Activated naive CD8-positive, alpha-beta T cell treated with anti-CD3 and anti-CD28 coated beads, Interleukin-2, amount 10 ng/mL, durations not matched to agents 7 days and 5 days (primary cell): ENCODE results near the gene DEFB114. TPM values are rescaled to one million over a fixed set of nuclear protein-coding genes. Genes with fewer than 3 reads are reported as not detected.

ENCODE experiments used
- ATAC-seq: fragments of 150-1000 bp; cut with Tn5 transposase; one replicate; pipeline ENCODE4 v1.10.0; 2021; ENCODE audit warnings: low read depth, moderate library complexity
- POLR2A ChIA-PET: fragments of 350-600 bp; sonication (Branson Sonifier 250); formaldehyde crosslinking; loops from one replicate; lab custom pipeline; 2021; ENCODE audit warnings: antibody characterized with exemption; lab: Charles Lee
- DNase-seq: peaks from one replicate; pipeline ENCODE4 v3.0.0; 2021
- H3K27ac Mint-ChIP-seq: one replicate; pipeline ENCODE4 v1.8.0; 2022; ENCODE audit warnings: mild to moderate bottlenecking, mixed read lengths
- H3K27me3 Mint-ChIP-seq: one replicate; pipeline ENCODE4 v1.8.0; 2022; ENCODE audit warnings: mild to moderate bottlenecking, moderate library complexity, mixed read lengths
- H3K36me3 Mint-ChIP-seq: one replicate; pipeline ENCODE4 v1.8.0; 2021; ENCODE audit warnings: mild to moderate bottlenecking, mixed read lengths
- H3K4me1 Mint-ChIP-seq: one replicate; pipeline ENCODE4 v1.8.0; 2021; ENCODE audit warnings: mixed read lengths
- H3K4me3 Mint-ChIP-seq: one replicate; pipeline ENCODE4 v1.8.0; 2022; ENCODE audit warnings: mild to moderate bottlenecking, moderate library complexity, mixed read lengths
- H3K9me3 Mint-ChIP-seq: one replicate; pipeline ENCODE4 v1.8.0; 2021; ENCODE audit warnings: mixed read lengths
- total RNA-seq, 2 experiments: library from RNA; stranded (reverse); gene quantifications; one replicate each; pipeline ENCODE4 v1.2.3, GENCODE V29; 2021

DEFB114 gene
- not detected for total RNA-seq

GRCh38 chr6:49964064-49964463 lies at the start of gene DEFB114:
DEFB114 (minus strand) TSS chr6:49964164; CDS start chr6:49964105, 59 bp downstream.
- Mint-ChIP-seq H3K4me1 (no peaks in the 10 kb centered on the region), H3K9me3 (no peaks in the 10 kb centered on the region), H3K36me3 (no peaks in the 10 kb centered on the region), H3K27ac (no peak within 1 kb of the TSS), H3K27me3 (no peaks in the 10 kb centered on the region), H3K4me3 (no peak within 1 kb of the TSS)
- POLR2A ChIA-PET = no interaction called here
- ATAC-seq (no peak), DNase-seq (no peak)

DNA sequence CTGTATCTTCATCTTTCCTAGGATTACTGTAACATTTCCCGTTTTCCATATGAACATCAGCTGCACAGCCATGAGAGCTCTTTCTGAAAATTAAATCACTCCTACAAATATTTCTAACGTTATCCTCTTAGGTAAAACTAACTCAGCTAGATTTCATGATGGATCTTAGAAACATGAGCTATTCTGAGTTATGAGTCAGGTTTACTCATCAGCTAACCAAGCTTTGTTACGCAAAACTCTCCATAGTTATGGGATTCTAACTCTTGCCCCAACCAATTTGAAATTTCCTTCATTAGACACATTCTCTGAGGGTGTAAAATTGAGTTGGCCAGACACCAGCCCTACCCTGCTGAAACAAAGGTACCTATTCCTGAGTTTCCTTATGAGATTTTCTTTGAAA lies 43.9 kb upstream of the DEFB114 start:
- no peaks in the 10 kb centered on the region for H3K36me3 Mint-ChIP-seq
- ATAC-seq = no peak
- POLR2A ChIA-PET = no interaction called here

DNA sequence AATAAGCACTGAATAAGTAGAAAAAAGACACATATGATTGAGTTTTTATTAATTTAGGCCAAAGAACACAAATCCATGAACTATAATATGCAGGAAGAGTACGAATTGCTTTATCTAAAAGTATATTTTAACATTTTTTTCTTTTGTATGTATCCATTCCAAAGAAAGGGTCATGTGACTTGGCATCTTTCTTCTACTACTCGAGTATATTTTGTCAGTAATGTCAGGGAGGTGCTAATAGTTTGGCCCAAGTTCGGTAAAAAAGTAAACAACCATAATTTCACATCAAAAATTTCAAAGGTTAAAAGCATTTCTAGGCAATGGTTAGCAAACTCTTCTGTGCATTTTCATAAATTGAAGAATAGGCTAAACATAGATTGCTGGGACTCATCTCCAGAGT lies 39.2 kb upstream of the DEFB114 start:
- H3K4me3 Mint-ChIP-seq = no peak overlapping the region
- no peaks in the 10 kb centered on the region for H3K27me3 Mint-ChIP-seq
- no peak overlapping the region for H3K27ac Mint-ChIP-seq
- H3K36me3 Mint-ChIP-seq = no peaks in the 10 kb centered on the region
- no peak for ATAC-seq
- POLR2A ChIA-PET = no interaction called here
- H3K9me3 Mint-ChIP-seq = no peaks in the 10 kb centered on the region
- no peaks in the 10 kb centered on the region for H3K4me1 Mint-ChIP-seq
- DNase-seq = no peak

More for the DNA sequence above, 43.9 kb upstream of the DEFB114 start:
- Mint-ChIP-seq H3K27ac (no peak overlapping the region), H3K27me3 (no peaks in the 10 kb centered on the region), H3K4me3 (no peak overlapping the region), H3K4me1 (no peaks in the 10 kb centered on the region), H3K9me3 (no peaks in the 10 kb centered on the region)
- DNase-seq = no peak

DNA sequence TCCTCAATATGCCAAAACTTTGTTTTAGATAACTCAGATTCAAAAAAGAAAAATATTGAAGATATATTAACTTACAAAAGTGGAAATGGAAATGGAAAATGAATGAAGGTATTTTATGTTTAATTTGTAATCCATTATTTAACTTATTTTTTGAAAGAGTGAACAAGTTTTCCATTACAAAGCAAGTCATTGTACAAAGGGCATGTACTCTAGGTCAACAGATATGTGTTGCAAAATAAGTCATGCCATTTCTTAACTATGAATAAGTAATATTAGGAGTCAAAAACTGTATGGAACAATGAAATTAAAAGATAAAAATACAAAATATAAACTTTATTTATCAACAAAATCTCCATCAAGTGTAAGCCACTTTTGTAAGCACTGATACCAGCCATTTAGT lies 31.3 kb upstream of the DEFB114 start:
- no peaks in the 10 kb centered on the region for H3K9me3 Mint-ChIP-seq
- no peak overlapping the region for H3K27ac Mint-ChIP-seq
- ATAC-seq (no peak), DNase-seq (no peak)
- no peaks in the 10 kb centered on the region for H3K27me3 Mint-ChIP-seq
- POLR2A ChIA-PET = no interaction called here
- H3K36me3 Mint-ChIP-seq = no peaks in the 10 kb centered on the region
- no peak overlapping the region for H3K4me3 Mint-ChIP-seq
- H3K4me1 Mint-ChIP-seq = no peaks in the 10 kb centered on the region

- Mint-ChIP-seq H3K4me3 (no peak overlapping the region), H3K4me1 (no peaks in the 10 kb centered on the region), H3K9me3 (no peaks in the 10 kb centered on the region), H3K27ac (no peak overlapping the region), H3K36me3 (no peaks in the 10 kb centered on the region), H3K27me3 (no peaks in the 10 kb centered on the region)
- DNase-seq = no peak
- ATAC-seq = no peak
- POLR2A ChIA-PET = no interaction called here
Measured at GRCh38 chr6:49988900-49989299, 24.9 kb upstream of the DEFB114 start.

- Mint-ChIP-seq H3K27me3 (no peaks in the 10 kb centered on the region), H3K27ac (no peak overlapping the region)
Measured at GRCh38 chr6:49987749-49988148, 23.8 kb upstream of the DEFB114 start.

DNA sequence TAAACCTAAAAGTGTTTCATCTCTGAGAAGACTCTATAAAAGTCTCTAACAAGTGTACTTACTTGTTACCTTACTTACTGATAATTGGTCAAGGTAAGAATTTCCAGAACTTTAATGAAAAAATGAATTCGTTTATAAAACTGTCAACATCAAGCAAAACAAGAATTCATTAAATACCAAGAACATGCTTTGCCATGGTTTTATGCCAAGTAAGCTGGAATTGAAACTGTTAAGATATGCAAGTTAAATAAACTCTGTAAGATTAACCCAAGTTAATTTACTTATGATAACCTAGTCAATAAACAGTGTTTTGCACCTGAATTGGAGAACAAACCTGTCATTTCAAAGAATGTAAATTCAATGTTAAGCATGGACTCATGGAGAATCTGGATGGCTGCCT lies 22.6 kb upstream of the DEFB114 start:
- POLR2A ChIA-PET = no interaction called here
- H3K9me3 Mint-ChIP-seq = no peaks in the 10 kb centered on the region
- no peak overlapping the region for H3K4me3 Mint-ChIP-seq
- ATAC-seq = no peak
- H3K36me3 Mint-ChIP-seq = no peaks in the 10 kb centered on the region
- H3K4me1 Mint-ChIP-seq = no peaks in the 10 kb centered on the region
- no peak overlapping the region for H3K27ac Mint-ChIP-seq
- no peak for DNase-seq
- no peaks in the 10 kb centered on the region for H3K27me3 Mint-ChIP-seq

More at GRCh38 chr6:49987749-49988148, 23.8 kb upstream of the DEFB114 start:
- no peaks in the 10 kb centered on the region for H3K4me1 Mint-ChIP-seq
- no peak for DNase-seq
- H3K9me3 Mint-ChIP-seq = no peaks in the 10 kb centered on the region
- POLR2A ChIA-PET = no interaction called here
- H3K4me3 Mint-ChIP-seq = no peak overlapping the region
- H3K36me3 Mint-ChIP-seq = no peaks in the 10 kb centered on the region
- ATAC-seq = no peak

DNA sequence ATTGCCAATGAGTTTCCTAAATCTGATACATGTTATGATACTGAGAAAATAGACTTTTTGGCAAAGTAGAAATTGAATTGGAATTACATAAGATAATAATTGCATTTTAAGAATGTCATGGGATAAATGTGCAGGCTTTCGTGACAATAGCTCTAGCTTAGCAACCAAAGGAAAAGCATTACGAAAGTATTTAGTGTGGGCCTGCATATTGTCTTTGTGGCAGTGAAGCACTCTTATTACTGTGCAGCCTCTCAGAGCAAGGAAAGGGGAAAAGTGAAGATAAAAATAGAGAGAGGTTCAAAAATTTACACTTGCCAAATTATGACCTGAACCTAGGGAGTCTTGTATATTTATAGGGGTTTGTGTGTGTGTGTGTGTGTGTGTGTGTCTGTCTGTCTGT lies 18.1 kb upstream of the DEFB114 start:
- H3K27ac Mint-ChIP-seq = no peak overlapping the region
- no peak for ATAC-seq
- H3K4me1 Mint-ChIP-seq = peaks cover 3% of the 10 kb centered on the region
- no peaks in the 10 kb centered on the region for H3K36me3 Mint-ChIP-seq
- no peaks in the 10 kb centered on the region for H3K27me3 Mint-ChIP-seq
- no peak overlapping the region for H3K4me3 Mint-ChIP-seq
- H3K9me3 Mint-ChIP-seq = no peaks in the 10 kb centered on the region
- DNase-seq = no peak
- POLR2A ChIA-PET = no interaction called here

DNA sequence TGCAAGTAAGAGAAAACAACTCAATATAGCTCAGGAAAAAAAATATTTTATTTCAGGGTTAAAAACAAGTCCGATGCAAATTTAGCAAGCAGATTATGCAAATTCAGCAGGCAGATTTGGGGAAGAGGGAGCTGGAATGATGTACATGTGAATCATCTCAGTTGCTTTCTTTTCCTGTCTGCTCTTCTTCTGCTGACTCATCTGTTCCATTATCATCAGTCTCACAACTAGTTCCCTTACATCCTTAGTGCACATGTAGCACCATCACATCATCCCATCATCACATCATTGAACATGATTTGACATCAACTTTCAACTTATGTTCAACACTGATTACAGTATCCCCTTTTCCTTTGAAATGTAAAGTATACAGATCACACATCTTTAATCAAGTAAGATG lies 16.9 kb upstream of the DEFB114 start:
- POLR2A ChIA-PET = no interaction called here
- ATAC-seq = no peak
- Mint-ChIP-seq H3K27ac (no peak overlapping the region), H3K9me3 (no peaks in the 10 kb centered on the region), H3K4me1 (peaks cover 3% of the 10 kb centered on the region), H3K36me3 (no peaks in the 10 kb centered on the region), H3K27me3 (no peaks in the 10 kb centered on the region), H3K4me3 (no peak overlapping the region)
- no peak for DNase-seq

DNA sequence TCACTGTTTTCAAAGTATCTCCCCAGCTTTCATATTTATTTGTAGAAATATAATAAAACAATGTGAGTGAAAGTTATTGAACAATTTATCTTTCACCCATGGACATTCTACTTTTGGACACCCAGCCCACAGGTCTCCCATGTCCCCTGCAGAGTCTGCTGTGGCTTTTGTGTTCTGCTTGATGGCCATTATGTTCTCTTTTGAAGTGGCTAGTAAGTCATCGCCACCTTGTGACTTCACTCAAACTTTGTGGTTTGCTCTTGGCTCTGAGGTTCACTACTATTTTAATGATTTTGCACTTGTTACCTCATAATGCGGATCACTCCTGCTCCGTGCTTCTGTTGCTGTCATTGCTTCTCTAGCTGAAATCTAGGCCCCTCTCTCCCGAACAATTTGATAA lies 15.6 kb upstream of the DEFB114 start:
- peaks cover 3% of the 10 kb centered on the region for H3K4me1 Mint-ChIP-seq
- H3K27me3 Mint-ChIP-seq = no peaks in the 10 kb centered on the region
- H3K36me3 Mint-ChIP-seq = no peaks in the 10 kb centered on the region
- no peak for DNase-seq
- no peak for ATAC-seq
- H3K4me3 Mint-ChIP-seq = no peak overlapping the region
- no peak overlapping the region for H3K27ac Mint-ChIP-seq
- no peaks in the 10 kb centered on the region for H3K9me3 Mint-ChIP-seq
- POLR2A ChIA-PET = interaction anchor here (0.6 kb wide), 1 partner anchor 18 kb away, joined by 4 read pairs; no protein-coding TSS in a partner anchor

DNA sequence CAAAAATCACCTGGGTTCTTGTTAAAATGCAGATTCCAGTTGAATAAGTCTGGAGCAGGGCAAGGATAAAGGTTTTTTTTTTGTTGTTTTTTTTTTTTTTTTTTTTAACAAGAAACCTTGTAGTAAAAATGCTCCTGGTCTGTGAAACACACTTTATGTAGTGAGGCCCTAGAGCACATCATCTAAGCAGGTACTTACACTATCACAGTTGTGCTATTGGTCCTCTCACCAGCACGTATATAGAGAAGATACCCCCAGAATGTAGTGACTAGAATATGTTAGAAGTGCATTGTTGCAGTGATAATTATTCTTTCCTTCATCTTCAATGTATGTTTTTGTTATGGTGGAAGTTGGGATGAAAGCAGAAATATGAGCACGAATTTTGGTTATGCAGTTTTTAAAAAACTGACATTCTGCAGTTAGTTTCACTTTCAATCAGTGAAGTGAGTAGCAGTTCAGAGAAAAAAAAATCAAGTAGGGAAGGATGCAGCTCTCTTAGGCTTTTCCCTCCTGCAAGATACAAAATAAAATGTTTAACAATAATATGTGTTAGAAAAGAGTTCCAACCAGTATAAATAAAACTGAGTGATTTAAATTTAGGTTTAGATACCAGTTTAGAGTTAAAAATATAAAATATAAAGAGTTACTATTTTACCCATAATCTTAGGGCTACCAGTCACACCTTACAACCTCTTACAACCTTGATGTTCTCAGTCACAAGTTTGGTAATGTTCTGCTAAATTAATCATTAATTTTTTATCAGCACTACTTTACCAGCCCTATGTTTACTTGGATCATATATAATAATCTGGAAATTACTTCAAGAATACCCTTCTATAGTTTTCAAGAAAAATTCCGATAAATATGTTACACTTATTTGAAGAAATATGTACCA lies 14.6 kb upstream of the DEFB114 start:
- no peaks in the 10 kb centered on the region for H3K9me3 Mint-ChIP-seq
- ATAC-seq (no peak), DNase-seq (no peak)
- peaks cover 3% of the 10 kb centered on the region for H3K4me1 Mint-ChIP-seq
- POLR2A ChIA-PET = no interaction called here
- H3K4me3 Mint-ChIP-seq = peak overlapping the region; percentile 69
- H3K27me3 Mint-ChIP-seq = no peaks in the 10 kb centered on the region
- no peaks in the 10 kb centered on the region for H3K36me3 Mint-ChIP-seq
- H3K27ac Mint-ChIP-seq = no peak overlapping the region

GRCh38 chr6:49969605-49970004 lies 5.6 kb upstream of the DEFB114 start, which contains the start of gene DEFB113:
DEFB113 (minus strand) TSS chr6:49969625; CDS start chr6:49969625, 0 bp downstream.
- Mint-ChIP-seq H3K9me3 (no peaks in the 10 kb centered on the region), H3K27me3 (no peaks in the 10 kb centered on the region), H3K4me1 (no peaks in the 10 kb centered on the region), H3K4me3 (no peak within 1 kb of the TSS), H3K27ac (no peak within 1 kb of the TSS), H3K36me3 (no peaks in the 10 kb centered on the region)
- DNase-seq (no peak), ATAC-seq (no peak)
- POLR2A ChIA-PET = no interaction called here

DNA sequence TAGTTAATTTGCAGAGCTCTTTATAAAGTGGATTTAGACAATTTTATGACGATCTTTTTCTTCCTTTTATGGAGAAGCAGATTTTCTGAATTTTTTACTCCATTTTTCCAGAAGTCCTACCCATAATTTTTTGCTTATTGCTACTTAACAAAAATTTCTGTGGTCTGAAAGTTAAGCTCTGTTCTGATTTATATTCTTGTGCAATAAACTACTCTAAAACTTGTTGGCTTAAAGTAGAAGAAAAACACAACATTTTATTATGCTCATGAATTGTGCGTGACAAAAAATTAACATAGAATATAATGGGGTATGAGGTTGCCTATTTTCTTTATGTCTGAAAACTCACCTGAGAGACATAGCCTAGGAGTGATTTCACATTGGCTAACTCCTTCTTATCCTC lies 2.9 kb upstream of the DEFB114 start:
- H3K4me1 Mint-ChIP-seq = no peaks in the 10 kb centered on the region
- DNase-seq (no peak), ATAC-seq (no peak)
- H3K27me3 Mint-ChIP-seq = no peaks in the 10 kb centered on the region
- no peaks in the 10 kb centered on the region for H3K9me3 Mint-ChIP-seq
- POLR2A ChIA-PET = no interaction called here
- H3K27ac Mint-ChIP-seq = no peak overlapping the region
- no peaks in the 10 kb centered on the region for H3K36me3 Mint-ChIP-seq
- H3K4me3 Mint-ChIP-seq = no peak overlapping the region

GRCh38 chr6:49966334-49966733 lies 2.4 kb upstream of the DEFB114 start:
- Mint-ChIP-seq H3K36me3 (no peaks in the 10 kb centered on the region), H3K27me3 (no peaks in the 10 kb centered on the region), H3K4me3 (no peak overlapping the region), H3K4me1 (no peaks in the 10 kb centered on the region), H3K9me3 (no peaks in the 10 kb centered on the region), H3K27ac (no peak overlapping the region)
- ATAC-seq (no peak), DNase-seq (no peak)
- POLR2A ChIA-PET = no interaction called here
